ENCODE measurements around the gene GOLGA6D.
A peak's percentile ranks its signal among the peaks of the same experiment; 100 is the strongest.
"Not testable (repeated sequence)": the region's sequence is repeated elsewhere in the genome, so short reads cannot be mapped to it uniquely, and the experiment has no call there.

GOLGA6D gene

DNA sequence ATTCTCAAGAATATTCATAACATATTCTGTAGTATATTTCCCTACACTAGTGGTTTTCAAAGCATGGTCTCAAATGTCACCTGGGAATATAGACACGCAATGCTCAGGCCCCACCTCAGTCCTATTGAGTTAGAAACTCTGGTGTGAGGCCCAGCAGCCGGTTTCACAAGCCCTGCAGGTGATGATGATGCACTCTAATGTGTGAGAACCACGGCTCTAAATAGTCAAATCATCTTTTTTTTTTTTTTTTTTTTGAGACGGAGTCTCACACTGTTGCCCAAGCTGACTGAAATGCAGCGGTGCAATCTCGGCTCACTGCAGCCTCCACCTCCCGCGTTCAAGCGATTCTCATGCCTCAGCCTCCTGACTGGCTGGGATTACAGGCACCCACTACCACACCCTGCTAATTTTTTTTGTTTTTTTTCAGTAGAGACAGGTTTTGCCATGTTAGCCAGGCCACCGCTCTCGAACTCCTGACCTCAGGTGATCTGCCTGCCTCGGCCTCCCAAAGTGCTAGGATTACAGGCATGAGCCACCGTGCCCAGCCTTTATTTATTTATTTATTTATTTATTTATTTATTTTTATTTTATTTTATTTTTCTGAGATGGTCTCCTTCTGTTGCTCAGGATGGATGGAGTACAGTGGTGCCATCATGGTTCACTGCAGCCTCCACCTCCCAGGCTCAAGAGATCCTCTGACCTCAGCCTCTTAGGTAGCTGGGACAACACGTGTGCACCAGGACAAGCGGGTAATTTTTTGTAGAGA is 51.2 kb downstream of the GOLGA6D start:
- not testable (repeated sequence) for DNase-seq (ENCODE audit: low spot score)

DNA sequence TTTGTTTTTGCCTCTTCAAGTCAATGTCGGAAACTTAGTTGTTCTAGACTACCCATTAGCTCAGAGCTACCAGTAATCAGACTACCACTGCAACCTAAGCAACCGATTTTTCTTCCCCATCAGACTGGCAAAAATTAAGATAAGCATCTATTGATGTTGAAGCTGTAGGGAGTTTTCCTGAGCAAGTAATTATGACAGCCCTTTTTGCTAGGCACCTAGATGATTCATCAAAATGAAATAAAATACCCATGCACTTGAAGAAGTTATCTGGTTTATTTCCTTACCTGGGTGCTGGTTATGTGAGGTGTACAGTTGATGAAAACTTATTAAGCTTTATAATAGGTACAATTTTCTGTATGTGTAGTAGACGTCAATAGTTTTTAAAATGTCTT is 52.7 kb downstream of the GOLGA6D start:
- no peak for DNase-seq (ENCODE audit: low spot score)

DNA sequence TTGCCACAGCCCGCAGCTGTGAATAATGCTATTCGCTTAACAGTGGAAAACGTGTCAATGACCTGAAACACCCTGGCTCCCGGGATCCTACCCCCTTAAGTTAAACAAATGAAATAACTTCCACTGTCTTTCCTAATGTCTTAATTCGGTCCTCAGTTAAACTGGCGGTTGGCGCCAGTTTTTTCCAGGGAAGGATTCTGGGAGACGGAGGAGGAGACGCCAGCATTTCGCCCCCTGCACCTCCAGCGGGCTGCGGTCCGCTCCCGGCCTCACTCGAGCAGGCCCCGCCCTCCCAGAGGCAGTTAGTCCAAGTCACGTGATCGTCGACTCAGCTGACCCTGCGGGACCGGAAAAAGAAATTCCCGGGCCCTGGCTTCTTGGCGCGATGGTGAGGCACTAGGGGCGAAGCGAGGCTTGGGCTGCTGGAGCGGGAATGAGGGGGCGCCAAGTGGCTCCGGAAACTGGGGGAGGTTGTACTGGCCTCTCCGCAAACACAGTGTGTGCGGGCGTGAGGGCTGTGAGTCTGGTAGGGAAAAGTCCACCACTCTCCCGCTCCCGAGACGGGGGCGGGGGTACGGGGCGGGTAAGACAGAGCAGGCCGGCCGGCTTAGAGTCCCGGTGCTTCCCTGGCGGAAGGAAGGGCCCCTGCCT is 53.2 kb downstream of the GOLGA6D start, which contains the start of gene COMMD4:
Gene COMMD4, plus strand, starts transcription at position 359 of the 651 bp plus-strand sequence. Its CDS starts 27 bp downstream, at position 386.
- DNase-seq (ENCODE audit: low spot score) = peak; percentile 95

DNA sequence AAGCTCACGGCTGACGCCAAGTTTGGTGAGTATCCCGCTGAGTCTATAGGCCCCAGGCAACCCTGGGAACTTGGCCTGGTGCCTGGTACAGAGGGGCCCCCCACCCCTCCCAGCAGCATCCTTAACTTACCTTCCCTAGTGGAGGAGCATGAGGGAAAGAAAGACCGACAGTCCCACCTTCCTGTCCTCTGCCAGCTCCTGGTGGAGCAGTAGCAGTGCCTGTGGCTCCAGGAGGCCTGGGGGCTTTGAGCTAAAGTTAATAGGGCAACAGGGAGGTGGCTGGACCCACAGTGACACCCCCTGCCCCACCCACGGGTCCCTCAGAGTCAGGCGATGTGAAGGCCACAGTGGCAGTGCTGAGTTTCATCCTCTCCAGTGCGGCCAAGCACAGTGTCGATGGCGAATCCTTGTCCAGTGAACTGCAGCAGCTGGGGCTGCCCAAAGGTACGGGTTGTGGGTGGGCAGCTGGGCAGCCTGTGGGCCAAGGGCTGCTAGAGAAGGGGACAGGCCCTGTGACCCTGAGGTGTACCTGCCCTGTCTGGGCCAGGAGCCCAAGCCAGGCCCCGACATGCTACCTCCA is 56.1 kb downstream of the GOLGA6D start:
- DNase-seq (ENCODE audit: low spot score) = no peak

DNA sequence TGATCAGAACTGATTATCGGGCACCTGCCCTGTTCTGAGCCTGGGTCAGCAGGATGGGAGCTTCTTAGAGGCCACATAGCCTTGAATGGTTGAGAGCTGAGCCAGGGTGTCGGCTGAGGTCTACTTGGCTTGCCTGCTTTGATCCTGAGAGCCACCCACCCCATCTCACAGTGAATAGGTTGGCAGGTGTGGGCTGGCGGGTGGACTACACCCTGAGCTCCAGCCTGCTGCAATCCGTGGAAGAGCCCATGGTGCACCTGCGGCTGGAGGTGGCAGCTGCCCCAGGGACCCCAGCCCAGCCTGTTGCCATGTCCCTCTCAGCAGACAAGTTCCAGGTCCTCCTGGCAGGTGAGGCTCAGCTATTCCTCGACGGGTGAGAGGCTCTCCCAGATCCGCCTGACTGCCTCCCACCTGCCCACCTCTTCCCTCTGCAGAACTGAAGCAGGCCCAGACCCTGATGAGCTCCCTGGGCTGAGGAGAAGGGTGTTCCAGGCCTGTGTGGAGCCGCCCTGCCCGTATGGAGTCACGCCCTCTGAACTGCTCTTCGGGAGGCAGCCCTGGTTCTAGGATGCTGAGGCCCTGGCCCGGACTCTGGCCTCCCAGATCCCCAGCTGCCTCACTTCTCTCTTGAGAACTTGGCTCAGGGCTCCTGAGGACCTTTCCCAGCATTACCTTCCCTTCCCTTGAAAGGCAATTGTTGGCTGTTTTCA is 57.1 kb downstream of the GOLGA6D start:
- no peak for DNase-seq (ENCODE audit: low spot score)

DNA sequence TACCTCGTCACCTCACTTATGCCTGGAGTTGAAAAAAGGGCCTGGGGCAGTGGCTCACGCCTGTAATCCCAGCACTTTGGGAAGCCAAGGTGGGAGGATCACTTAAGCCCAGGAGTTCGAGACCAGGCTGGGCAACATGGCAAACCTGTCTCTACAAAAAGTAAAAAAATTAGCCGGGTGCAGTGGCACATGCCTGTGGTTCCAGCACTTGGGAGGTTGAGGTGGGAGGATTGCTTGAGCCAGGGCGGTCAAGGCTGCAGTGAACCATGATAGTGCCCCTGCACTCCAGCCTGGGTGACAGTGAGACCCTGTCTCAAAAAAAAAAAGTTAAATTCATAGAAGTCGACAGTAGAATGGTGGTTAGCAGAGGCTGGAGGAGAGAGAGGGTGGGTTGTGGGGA is 59.6 kb downstream of the GOLGA6D start:
- no peak for DNase-seq (ENCODE audit: low spot score)

DNA sequence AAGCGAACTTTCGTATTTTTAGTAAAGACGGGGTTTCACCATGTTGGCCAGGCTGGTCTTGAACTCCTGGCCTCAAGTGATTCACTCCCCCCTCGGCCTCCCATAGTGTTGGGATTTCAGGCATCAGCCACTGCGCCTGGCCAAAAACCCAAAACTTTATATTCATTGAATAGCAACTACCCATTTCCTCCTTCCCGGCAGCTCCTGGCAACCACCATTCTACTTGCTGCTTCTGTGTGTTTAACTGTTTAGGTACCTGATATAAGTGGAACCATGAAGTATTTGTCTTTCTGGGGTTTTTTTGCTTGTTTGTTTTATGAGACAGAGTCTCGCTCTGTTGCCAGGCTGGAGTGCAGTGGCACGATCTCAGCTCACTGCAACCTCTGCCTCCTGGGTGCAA is 61.3 kb downstream of the GOLGA6D start:
- DNase-seq (ENCODE audit: low spot score) = not testable (repeated sequence)
